ENCODE measurements around the gene MRFAP1L1.
A peak's percentile ranks its signal among the peaks of the same experiment; 100 is the strongest.

Gene MRFAP1L1

DNA sequence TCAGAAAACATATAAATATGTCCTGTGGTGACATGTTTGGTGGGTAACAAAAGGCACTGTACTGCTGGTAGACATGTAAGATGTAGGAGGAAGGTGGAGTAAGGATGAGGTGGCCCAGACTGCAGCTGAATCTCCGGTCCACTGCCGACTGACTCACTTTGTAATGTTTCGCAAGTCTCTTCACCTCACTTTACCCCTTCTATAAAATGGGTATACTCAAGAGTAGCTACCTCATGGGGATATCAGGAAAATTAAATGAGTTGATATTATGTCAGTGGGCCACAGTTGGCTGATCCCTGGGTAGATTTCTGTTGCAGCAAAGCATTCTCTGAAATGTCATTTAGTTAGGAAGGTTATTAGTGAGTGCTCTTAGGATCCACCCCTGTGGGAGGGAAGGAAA is 47.1 kb downstream of the MRFAP1L1 start:
- no peak for DNase-seq (ENCODE audit: low read depth in 2 of 2)

DNA sequence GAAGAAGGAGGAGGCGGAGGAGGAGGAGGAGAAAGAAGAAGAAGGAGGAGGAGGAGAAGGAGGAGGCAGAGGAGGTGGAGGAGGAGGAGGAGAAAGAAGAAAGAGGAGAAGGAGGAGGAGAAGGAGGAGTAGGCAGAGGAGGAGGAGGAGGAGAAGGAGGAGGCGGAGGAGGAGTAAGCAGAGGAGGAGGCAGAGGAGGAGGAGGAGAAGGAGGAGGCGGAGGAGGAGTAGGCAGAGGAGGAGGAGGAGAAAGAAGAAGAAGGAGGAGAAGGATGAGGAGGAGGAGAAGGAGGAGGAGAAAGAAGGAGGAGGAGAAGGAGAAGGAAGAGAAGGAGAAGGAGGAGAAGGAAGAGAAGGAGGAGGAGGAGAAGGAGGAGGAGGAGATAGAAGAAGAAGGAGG is 49.2 kb downstream of the MRFAP1L1 start:
- DNase-seq (ENCODE audit: low read depth in 2 of 2): no peak

- no peak for DNase-seq (ENCODE audit: low read depth in 2 of 2)
Observed at GRCh38 chr4:6659897-6660296, 49.8 kb downstream of the MRFAP1L1 start.

DNA sequence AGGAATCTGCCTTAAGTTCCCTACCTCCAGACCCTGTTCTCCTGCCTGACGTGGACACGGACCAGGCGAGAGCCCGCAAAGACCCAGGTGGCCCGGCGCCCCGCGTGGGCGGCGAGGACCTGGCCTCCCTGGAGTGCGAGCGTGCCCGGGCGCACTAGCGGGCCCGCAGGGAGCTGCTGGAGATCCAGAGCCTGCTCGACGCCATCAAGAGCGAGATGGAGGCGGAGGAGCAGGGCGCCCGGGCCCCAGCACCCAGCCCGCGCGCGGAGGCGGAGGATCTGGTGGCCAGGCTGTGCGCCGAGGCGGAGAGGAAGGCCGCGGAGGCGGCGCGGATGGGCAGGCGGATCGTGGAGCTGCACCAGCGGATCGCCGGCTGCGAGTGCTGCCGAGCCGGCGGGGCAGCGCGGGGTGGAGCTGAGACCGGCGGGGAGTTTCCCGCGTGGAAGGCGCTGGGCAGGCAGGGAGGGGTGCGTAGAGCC is 51.0 kb downstream of the MRFAP1L1 start:
- DNase-seq (ENCODE audit: low read depth in 2 of 2): peak; percentile 31 to 39

DNA sequence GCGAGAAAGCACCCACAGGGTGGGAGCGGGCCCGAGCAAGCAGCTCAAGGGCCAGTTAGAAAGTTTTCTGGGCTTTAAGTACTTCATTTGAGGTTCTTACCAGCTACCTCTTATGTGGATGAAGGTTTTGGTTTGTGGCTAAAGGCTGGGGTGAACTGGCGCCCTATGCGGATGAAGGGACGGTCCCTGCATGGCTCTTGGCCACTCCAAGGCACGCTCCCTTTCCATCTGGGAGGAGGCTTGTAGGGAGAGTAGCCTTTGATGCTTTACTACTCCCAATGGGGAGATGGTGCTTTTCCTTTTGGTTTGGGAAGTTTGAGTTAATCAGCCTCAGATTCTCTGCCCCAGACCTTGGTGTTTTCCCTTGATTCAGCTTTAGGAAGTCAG is 51.5 kb downstream of the MRFAP1L1 start:
- DNase-seq (ENCODE audit: low read depth in 2 of 2): no peak

All from stimulated activated CD4-positive, alpha-beta T cell treated with anti-CD3 and anti-CD28 coated beads, Interleukin-4, amount 100 ng/mL, for 48 hours (primary cell).